Skeletal muscle satellite cell (primary cell): ENCODE results near the gene GBA2.

Experiments
- H3K27me3 ChIP-seq: 2 replicates; pipeline ENCODE4 v1.7.0; 2013; ENCODE audit warnings: low read length; ENCODE audit not compliant: control insufficient read depth, insufficient read depth
- H3K36me3 ChIP-seq: 2 replicates; pipeline ENCODE4 v1.7.0; 2013; ENCODE audit warnings: mild to moderate bottlenecking, control low read depth, low read length; ENCODE audit not compliant: insufficient read depth
- H3K4me1 ChIP-seq: 2 replicates; pipeline ENCODE4 v1.7.0; 2013; ENCODE audit warnings: low read length; ENCODE audit not compliant: control insufficient read depth, insufficient read depth
- H3K4me2 ChIP-seq: 2 replicates; pipeline ENCODE4 v1.7.0; 2013; ENCODE audit warnings: mild to moderate bottlenecking, low read length
- H3K4me3 ChIP-seq: 2 replicates; pipeline ENCODE4 v1.7.0; 2013; ENCODE audit warnings: low read length
- H3K9ac ChIP-seq: 2 replicates; pipeline ENCODE4 v1.7.0; 2013; ENCODE audit warnings: mild to moderate bottlenecking, low read depth, low read length, moderate library complexity
- H3K9me3 ChIP-seq: replicated peaks from 2 replicates; pipeline ENCODE4 v1.7.0; 2013; ENCODE audit warnings: mild to moderate bottlenecking, control low read depth, low read length

GBA2 gene

DNA sequence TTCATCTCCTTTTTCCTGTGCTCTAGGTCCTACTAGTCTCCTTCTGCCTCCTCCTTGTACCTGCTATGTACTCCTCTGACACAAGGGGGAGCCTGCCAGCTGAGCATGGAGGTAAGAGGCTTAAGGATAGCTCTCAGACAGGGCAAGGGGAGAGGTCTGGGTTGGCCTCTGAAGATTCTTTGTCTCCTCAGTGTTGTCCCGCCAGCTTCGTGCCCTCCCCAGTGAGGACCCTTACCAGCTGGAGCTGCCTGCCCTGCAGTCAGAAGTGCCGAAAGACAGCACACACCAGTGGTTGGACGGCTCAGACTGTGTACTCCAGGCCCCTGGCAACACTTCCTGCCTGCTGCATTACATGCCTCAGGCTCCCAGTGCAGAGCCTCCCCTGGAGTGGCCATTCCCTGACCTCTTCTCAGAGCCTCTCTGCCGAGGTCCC lies 12.8 kb downstream of the GBA2 start:
- Histone ChIP-seq H3K9ac (no peak overlapping the region), H3K36me3 (peaks cover 68% of the 10 kb centered on the region)

GRCh38 chr9:35734096-35734495 lies 14.9 kb downstream of the GBA2 start:
- peaks cover 30% of the 10 kb centered on the region for H3K4me1 ChIP-seq

More for the DNA sequence above, 12.8 kb downstream of the GBA2 start:
- Histone ChIP-seq H3K27me3 (no peaks in the 10 kb centered on the region), H3K9me3 (no peaks in the 10 kb centered on the region), H3K4me3 (no peak overlapping the region), H3K4me1 (peaks cover 15% of the 10 kb centered on the region), H3K4me2 (no peak overlapping the region)

DNA sequence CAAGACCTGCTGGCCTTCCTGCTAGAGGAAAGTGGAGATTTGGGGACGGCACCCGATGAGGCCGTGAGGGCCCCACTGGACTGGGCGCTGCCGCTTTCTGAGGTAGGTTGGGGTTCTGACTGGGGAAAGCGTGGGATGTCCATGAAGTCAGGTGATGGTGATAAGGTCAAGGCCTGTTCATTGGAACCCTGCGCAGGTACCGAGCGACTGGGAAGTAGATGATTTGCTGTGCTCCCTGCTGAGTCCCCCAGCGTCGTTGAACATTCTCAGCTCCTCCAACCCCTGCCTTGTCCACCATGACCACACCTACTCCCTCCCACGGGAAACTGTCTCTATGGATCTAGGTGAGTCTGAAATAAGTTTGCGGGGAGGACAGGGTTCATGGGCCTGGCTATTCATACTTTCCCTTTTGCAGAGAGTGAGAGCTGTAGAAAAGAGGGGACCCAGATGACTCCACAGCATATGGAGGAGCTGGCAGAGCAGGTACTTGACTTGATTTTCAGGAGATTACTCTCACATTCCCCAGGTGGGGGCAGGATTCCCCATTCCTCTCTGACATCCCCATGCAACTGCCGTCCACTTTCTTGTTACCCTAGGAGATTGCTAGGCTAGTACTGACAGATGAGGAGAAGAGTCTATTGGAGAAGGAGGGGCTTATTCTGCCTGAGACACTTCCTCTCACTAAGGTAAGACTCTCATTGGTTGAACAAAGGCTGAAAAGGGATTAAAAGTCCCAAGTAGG lies 16.1 kb downstream of the GBA2 start:
- H3K27me3 ChIP-seq = no peaks in the 10 kb centered on the region
- H3K4me2 ChIP-seq = peak overlapping the region; percentile 90
- peak overlapping the region; percentile 84 for H3K4me3 ChIP-seq
- peaks cover 40% of the 10 kb centered on the region for H3K4me1 ChIP-seq
- H3K9ac ChIP-seq = peak overlapping the region; percentile 96
- H3K9me3 ChIP-seq = no peaks in the 10 kb centered on the region
- peaks cover 47% of the 10 kb centered on the region for H3K36me3 ChIP-seq

More at GRCh38 chr9:35734096-35734495, 14.9 kb downstream of the GBA2 start:
- Histone ChIP-seq H3K9me3 (no peaks in the 10 kb centered on the region), H3K4me2 (peak overlapping the region; percentile 90), H3K9ac (no peak overlapping the region), H3K4me3 (no peak overlapping the region), H3K36me3 (peaks cover 51% of the 10 kb centered on the region), H3K27me3 (no peaks in the 10 kb centered on the region)

- H3K4me3 ChIP-seq = peak within 1 kb of the TSS; percentile 84
- no peaks in the 10 kb centered on the region for H3K27me3 ChIP-seq
- no peaks in the 10 kb centered on the region for H3K9me3 ChIP-seq
- H3K4me1 ChIP-seq = peaks cover 47% of the 10 kb centered on the region
- H3K4me2 ChIP-seq = peak within 1 kb of the TSS; percentile 90
- H3K9ac ChIP-seq = peak within 1 kb of the TSS; percentile 96
- H3K36me3 ChIP-seq = peaks cover 43% of the 10 kb centered on the region
Measured at GRCh38 chr9:35732185-35732799, 16.7 kb downstream of the GBA2 start, which contains the start of the genes CREB3 and TLN1. CREB3 (plus strand) TSS chr9:35732666; CDS start chr9:35732773, 107 bp downstream. TLN1 (minus strand) TSS chr9:35732195; CDS start chr9:35725694, 6,501 bp downstream.

- Histone ChIP-seq H3K4me2 (peak overlapping the region; percentile 88), H3K36me3 (peaks cover 36% of the 10 kb centered on the region), H3K4me1 (peaks cover 54% of the 10 kb centered on the region), H3K9me3 (no peaks in the 10 kb centered on the region), H3K4me3 (peak overlapping the region; percentile 84), H3K27me3 (no peaks in the 10 kb centered on the region), H3K9ac (peak overlapping the region; percentile 96)
Measured at GRCh38 chr9:35731415-35732184, 17.4 kb downstream of the GBA2 start.

- H3K9me3 ChIP-seq = no peaks in the 10 kb centered on the region
- peak overlapping the region; percentile 84 for H3K4me3 ChIP-seq
- H3K4me2 ChIP-seq = peak overlapping the region; percentile 88
- H3K4me1 ChIP-seq = peaks cover 58% of the 10 kb centered on the region
- peaks cover 33% of the 10 kb centered on the region for H3K36me3 ChIP-seq
- H3K9ac ChIP-seq = peak overlapping the region; percentile 96
- H3K27me3 ChIP-seq = no peaks in the 10 kb centered on the region
Measured at GRCh38 chr9:35730486-35730854, 18.6 kb downstream of the GBA2 start.

DNA sequence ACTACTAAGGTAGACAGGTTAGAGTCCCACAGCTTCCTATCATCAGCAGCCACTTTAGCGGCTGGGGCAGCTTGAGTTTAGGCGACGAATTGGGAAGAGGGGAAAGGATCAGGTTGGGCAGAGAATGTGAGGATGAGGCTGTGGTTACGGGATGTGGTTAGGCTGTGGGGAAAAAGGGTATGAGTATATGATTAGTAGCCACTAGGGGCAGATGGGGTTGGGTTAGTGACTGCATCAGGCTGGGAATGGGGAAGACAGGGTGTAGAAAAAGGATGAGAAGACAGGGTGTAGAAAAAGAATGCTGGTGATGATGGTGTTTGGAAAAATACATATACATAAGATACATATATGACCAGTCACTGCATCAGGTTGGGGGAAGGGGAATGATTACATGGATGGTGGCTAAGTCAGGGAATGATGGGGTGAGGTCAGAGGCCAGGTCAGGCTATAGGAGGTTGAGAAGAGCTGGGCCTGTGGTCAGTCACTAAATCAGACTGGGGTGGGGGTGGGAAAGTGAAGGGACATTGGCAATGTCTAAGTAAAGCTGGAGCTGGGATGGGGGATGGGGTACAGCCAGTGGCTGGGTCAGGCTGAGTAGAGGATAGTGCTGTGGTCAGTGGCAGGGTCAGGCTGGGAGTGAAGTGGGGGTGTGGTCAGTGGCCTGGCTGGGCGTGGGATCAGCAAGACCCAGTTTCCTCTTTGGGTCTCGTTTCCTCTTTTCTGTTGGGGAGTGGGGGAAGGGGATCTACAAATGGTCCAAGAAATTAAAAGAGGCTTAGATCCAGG lies 19.1 kb downstream of the GBA2 start:
- Histone ChIP-seq H3K4me1 (peaks cover 58% of the 10 kb centered on the region), H3K36me3 (peaks cover 33% of the 10 kb centered on the region), H3K9ac (peak overlapping the region; percentile 96), H3K27me3 (no peaks in the 10 kb centered on the region), H3K4me3 (peak overlapping the region; percentile 84), H3K9me3 (no peaks in the 10 kb centered on the region), H3K4me2 (peak overlapping the region; percentile 88)

GRCh38 chr9:35729101-35729500 lies 19.9 kb downstream of the GBA2 start:
- Histone ChIP-seq H3K4me2 (peak overlapping the region; percentile 88), H3K9ac (peak overlapping the region; percentile 96), H3K36me3 (peaks cover 34% of the 10 kb centered on the region), H3K4me3 (peak overlapping the region; percentile 84), H3K4me1 (peaks cover 54% of the 10 kb centered on the region), H3K27me3 (no peaks in the 10 kb centered on the region), H3K9me3 (no peaks in the 10 kb centered on the region)

DNA sequence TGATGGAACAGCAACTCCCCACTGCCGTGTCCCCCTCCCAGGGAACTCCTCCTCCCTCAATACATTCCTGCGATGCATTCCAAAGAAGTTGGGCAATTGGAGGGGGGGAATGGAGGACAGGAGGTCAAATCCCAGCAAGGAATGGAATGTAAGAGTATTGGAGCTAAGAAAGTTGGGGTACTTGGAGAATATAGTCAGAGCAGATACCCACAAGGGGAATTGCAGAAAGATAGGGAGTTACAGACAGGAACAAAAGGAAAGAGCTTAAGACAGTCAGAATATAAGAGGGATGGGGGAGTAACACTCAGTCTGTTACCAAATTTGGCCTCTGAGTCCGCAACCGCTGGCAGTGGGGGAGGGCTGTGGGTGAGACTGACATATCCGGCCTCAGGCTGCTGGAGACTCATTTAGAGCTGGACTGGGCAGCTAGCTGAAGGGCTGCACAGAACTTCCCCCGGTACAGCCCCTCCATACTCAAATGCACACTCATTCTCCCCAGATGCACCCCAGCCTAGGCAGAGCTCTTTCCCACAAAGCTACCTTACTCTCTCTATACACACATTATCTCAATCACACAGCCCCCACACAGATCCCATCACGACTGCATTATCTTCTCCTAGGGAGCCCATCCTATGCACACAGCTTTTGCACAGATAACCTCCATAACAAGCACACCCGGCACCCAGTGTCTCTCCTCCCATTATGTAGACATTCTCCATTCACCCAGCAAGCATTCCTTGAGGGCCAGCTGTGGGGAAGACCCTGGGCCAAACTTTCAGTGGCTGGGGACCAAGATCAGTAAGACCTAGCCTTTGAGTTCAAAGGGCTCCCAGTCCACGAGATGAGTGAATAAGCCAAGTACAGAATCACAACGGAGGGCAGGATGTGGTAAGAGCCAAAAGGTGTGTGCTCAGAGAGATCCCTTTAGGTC lies 20.7 kb downstream of the GBA2 start:
- H3K36me3 ChIP-seq = peaks cover 42% of the 10 kb centered on the region
- peak overlapping the region; percentile 96 for H3K9ac ChIP-seq
- no peaks in the 10 kb centered on the region for H3K9me3 ChIP-seq
- peak overlapping the region; percentile 84 for H3K4me3 ChIP-seq
- H3K4me2 ChIP-seq = peak overlapping the region; percentile 88
- H3K4me1 ChIP-seq = peaks cover 46% of the 10 kb centered on the region
- no peaks in the 10 kb centered on the region for H3K27me3 ChIP-seq

DNA sequence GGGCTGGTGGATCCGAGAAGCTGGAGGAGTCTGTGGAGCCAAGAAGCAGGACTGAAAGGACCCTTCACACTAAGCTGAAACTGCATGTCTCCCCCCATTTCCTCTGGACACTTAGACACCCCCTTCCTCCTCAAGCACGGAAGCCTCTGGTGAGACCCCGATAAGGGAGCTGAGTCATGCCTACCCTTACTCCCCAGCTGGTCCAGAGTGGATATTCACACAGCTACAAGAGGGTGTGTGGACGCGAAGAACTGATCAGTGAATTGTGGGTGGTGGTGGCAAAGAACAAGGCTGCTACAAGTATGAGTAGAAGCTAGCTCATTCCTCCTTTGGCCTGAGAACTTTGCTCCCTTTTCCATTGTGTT lies 21.4 kb downstream of the GBA2 start:
- H3K4me1 ChIP-seq = peaks cover 43% of the 10 kb centered on the region
- H3K36me3 ChIP-seq = peaks cover 47% of the 10 kb centered on the region
- no peaks in the 10 kb centered on the region for H3K9me3 ChIP-seq
- H3K27me3 ChIP-seq = no peaks in the 10 kb centered on the region
- peak overlapping the region; percentile 88 for H3K4me2 ChIP-seq
- peak overlapping the region; percentile 96 for H3K9ac ChIP-seq
- H3K4me3 ChIP-seq = peak overlapping the region; percentile 84
